Inferior parietal cortex (tissue), 1 donor: ENCODE results near the gene AFMID.
"Not testable (repeated sequence)": the region's sequence is repeated elsewhere in the genome, so short reads cannot be mapped to it uniquely, and the experiment has no call there.

Experiments used
- DNase-seq: peaks from one replicate; pipeline ENCODE4 v3.0.0-alpha.2; 2016; ENCODE audit errors: extremely low spot score

The AFMID gene

DNA sequence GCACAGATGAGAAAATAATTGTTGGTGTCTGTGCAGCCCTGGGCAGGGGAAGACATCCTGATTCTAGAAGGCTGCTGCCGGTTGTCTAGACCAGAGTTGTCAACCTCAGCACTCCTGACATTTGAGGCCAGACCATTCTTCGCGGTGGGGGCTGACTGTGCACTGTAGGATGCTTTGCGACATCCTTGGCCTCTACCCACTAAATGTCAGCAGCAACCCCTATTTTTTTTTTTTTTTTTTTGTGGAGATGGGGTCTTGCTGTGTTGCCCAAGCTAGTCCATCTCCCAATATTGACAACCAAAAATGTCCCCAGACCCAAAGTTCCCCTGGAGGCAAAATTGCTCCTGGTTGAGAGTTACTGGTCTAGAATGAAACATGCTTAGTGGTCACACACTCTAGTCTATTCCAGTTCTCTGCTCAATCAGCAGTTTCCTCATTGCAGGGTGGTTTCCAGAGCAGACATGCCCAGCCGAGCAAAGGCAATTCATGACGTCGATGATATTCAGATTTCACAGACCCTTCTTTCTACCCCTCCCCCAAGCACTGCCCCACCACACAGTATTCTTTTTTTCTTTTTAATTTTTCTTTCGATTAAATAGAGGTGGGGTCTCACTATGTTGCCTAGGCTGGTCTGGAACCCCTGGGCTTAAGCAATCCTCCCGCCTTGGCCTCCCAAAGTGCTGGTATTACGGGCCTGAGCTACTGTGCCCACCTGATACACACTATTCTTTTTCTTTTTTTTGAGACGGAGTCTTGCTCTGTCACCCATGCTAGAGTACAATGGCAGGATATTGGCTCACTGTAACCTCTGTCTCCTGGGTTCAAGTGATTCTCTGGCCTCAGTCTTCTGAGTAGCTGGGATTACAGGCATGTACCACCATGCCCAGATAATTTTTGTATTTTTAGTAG, 32.0 kb upstream of the AFMID start:
- no peak for DNase-seq

- no peak for DNase-seq
Measured at GRCh38 chr17:78159575-78160158, 27.5 kb upstream of the AFMID start.

- no peak for DNase-seq
Measured at GRCh38 chr17:78163881-78164747, 23.0 kb upstream of the AFMID start.

DNA sequence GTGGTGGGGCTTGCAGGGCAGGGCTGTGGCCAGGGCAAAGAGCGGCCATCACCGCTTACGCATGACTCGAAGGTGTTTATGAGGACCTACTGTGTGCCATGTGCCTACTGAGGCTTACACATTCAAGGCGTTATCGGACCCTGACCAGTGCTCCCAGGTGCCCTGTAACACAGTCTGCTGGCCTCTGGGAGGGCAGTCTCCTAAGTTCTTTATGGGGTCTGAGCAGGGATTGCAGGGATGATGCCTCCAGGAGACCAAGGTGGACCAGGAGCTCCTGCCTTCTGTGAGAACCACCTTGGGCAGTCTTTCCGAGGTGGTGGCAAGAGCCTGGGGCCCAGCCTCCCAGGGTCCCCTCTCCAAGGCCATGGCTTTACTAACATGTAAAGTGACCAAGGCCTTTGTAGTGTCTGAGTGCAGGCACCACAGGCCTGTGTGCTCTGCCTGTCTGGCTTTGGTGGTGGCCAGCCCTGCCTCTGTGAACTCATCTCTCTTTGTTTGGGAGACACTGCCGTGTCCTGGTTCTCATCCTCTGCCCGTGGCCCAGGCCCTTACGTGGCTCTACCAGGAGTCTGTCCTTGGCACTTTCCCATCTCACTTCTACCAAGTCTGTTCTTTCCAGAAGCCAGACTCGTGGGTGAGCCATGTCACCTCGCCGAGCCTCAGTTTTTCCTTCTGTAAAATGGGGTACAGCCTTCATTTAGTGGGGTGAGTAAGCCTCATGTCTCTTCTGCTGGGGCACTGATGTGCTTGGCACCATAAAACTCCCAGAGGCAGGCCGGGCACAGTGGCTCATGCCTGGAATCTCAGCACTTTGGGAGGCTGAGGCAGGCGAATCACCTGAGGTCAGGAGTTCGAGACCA, 22.2 kb upstream of the AFMID start:
- no peak for DNase-seq

DNA sequence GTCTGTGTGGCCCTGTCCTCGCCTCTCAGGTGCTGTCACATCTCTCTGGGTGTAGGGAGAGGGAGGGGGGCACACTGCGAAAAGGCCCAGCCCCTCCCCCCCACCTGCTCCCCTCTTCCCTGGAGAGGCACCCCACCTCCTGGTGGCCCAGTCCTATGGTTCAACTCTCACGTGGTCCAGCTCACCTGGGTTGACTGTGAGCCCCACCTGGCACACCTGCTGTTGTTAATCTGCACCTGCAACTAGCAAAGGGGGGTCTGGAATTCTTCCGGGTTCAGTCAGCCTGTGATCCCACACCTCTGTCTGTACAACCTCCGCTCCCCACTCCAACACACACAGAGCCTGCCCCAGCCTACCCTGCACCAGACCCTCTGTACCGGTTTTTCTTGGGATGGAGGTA, 20.7 kb upstream of the AFMID start:
- no peak for DNase-seq

DNA sequence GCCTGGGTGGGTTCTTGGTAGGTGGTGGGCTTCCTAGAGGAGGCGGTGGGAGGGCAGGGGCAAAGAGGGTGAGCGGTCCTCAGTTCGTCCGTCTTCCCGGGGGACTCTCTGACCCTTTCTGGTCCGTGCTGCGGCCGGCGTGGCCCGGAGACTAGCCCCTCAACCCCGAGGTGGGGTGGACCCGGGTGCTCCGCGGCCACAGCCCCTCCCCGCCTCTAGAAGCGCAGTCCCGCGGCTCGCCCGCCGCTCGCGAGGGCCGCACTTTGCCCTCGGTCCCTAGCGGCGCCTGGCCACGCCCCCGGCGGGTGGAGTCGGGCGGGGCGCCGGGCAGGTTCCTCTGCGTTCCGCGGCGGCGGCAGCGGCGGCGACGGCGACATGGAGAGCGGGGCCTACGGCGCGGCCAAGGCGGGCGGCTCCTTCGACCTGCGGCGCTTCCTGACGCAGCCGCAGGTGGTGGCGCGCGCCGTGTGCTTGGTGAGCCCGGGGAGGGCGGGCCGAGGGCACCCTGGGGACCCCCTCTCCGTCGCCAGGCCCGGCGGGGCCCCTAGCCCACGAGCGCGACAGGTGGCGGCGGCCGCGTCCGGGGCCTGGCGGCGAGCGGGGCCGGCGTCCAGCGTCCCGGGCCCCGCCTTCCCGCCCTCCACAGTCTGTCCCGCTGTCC, 18.8 kb upstream of the AFMID start, which contains the start of gene SYNGR2:
SYNGR2 (plus strand) TSS at position 340 of the 661 bp plus-strand sequence; CDS start at position 376, 36 bp downstream.
- peak; percentile 77 for DNase-seq

- no peak for DNase-seq
Measured at GRCh38 chr17:78168903-78169793, 18.0 kb upstream of the AFMID start.

DNA sequence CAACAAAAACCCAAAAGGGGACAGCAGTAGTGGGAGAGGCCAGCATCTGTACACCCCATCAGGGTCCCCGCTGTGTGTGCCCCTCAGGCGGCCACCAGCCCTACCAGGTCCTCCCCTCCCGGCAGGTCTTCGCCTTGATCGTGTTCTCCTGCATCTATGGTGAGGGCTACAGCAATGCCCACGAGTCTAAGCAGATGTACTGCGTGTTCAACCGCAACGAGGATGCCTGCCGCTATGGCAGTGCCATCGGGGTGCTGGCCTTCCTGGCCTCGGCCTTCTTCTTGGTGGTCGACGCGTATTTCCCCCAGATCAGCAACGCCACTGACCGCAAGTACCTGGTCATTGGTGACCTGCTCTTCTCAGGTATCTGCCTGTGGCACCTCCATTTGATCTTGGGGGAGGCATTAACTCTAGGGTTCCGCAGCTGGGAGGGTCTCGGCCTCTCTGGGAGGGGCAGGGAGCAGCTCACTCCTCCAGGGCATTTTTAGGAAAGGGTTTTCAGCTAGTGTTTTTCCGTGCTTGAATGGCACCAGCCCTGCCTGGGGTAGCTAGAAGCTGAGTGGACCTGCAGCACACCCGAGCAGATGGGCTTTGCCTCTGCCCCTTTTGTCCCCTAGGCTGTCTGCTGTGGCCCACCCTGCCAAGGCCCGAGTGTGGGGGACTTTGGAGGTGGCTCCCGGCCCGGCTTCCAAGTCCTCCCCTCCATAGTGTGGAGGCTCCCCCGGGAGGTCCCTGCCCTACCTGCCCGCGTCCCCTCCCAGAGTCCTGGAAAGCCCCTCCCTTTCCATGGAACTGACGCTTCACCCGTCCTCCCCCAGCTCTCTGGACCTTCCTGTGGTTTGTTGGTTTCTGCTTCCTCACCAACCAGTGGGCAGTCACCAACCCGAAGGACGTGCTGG, 16.2 kb upstream of the AFMID start:
- DNase-seq, result no peak

GRCh38 chr17:78171591-78172248, 15.4 kb upstream of the AFMID start:
- DNase-seq, result not testable (repeated sequence)

DNA sequence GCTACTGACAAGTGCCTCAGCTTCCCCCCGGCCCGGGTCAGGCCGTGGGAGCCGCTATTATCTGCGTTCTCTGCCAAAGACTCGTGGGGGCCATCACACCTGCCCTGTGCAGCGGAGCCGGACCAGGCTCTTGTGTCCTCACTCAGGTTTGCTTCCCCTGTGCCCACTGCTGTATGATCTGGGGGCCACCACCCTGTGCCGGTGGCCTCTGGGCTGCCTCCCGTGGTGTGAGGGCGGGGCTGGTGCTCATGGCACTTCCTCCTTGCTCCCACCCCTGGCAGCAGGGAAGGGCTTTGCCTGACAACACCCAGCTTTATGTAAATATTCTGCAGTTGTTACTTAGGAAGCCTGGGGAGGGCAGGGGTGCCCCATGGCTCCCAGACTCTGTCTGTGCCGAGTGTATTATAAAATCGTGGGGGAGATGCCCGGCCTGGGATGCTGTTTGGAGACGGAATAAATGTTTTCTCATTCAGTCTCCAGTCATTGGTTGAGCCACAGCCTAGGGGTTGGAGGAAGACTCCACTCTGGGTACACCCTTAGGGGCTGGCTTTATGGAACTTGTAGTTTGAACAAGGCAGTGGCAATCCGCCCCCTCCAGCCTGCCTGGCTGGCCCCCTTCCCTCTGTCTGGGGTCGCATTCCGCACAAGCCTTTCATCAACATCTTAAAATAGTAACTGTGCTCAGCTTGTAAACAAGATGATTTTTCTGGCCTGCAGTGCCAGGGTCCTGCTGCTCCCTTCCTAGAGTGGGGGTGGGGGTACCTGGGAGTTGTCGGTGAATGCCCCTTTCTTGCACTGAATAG, 14.7 kb upstream of the AFMID start:
- DNase-seq, result no peak

GRCh38 chr17:78173097-78173715, 14.0 kb upstream of the AFMID start:
- DNase-seq, result no peak

- peak; percentile 57 for DNase-seq
Measured at GRCh38 chr17:78174346-78174869, 12.8 kb upstream of the AFMID start.

DNA sequence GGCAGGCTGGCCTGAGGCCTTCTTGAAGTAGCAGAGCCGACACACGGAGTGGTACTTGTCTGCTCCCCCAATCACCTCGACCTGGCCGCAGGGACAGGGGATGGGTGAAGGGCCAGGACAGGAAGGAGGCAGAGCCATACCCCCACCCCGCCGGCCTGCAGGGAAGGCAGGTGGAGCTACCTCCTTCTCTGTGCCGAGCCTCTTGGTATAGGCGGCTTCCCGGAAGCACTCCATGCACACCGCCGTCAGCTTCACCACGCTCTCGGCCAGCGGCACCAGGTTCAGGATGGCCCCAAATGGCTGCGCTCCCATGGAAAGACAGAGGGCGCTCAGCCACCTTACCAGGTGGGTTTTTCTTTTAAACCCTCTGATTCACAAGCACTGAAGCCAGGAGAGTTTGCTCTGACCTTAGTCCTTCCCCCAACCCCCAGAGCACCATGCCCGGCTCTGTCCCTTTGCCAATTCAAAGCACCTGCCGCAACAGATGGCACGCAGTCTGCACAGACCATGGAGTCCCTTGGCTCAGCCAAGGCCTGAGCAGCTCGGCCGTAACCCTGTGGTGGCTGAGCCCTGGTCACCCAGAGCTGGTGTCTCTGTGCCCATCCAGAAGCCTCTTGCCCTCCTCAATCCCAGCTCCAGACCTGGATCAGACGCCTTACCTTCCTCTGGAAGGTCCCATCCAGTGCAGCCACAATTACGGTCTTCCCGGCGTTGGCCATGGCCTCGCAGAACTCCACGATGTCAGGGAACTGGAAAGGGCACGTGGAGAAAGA, 12.1 kb upstream of the AFMID start:
- DNase-seq, result no peak

DNA sequence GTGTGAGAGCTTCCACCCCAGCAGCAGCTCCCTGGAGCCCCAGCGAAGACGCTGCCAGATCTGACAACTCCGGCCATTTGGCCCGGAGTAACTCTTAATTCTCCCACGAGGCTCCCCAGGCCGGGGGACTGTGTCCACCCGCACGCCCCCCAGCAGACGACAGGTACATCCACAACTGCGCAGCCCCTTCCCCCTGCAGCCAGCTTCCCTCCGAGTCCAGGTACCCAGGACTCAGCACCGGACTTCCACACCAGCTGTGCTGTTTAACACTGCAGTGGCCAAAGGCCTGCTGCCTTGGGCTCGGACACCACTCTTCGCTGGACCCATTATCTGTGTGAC, 11.6 kb upstream of the AFMID start:
- DNase-seq, result no peak

DNA sequence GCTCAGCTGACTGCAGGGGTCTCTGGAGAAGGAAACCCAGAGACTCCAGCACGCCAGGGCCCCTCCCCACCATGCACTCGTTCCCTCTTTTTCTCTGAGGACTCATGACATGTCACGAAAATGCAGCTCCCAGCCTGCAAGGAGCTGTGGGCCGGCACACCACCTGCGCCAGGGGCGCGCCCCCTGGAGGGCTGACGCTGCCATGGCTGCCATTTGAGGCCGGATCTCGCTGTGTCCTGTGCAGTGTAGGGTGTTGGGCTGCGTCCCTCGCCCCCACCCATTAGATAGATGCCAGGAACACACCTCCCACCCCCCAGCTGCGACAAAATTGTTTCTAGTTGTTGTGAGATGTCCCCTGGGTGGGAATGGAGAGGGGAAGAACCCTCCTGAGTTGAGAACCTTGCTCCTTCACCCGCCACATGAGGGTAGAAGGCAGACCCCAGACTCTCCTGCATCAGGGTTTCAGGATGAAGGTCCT, 10.6 kb upstream of the AFMID start:
- DNase-seq, result peak; percentile 61

- no peak for DNase-seq
Measured at GRCh38 chr17:78179372-78179771, 7.8 kb upstream of the AFMID start.
